Measurements from ENCODE around the gene TVP23A. TPM values are rescaled to one million over a fixed set of nuclear protein-coding genes. Genes with fewer than 3 reads are reported as not detected.

Gene TVP23A
- total and polyA plus RNA-seq, 10 donors = 0.29 to 2.2 (median 0.92) TPM; not detected in 1

DNA sequence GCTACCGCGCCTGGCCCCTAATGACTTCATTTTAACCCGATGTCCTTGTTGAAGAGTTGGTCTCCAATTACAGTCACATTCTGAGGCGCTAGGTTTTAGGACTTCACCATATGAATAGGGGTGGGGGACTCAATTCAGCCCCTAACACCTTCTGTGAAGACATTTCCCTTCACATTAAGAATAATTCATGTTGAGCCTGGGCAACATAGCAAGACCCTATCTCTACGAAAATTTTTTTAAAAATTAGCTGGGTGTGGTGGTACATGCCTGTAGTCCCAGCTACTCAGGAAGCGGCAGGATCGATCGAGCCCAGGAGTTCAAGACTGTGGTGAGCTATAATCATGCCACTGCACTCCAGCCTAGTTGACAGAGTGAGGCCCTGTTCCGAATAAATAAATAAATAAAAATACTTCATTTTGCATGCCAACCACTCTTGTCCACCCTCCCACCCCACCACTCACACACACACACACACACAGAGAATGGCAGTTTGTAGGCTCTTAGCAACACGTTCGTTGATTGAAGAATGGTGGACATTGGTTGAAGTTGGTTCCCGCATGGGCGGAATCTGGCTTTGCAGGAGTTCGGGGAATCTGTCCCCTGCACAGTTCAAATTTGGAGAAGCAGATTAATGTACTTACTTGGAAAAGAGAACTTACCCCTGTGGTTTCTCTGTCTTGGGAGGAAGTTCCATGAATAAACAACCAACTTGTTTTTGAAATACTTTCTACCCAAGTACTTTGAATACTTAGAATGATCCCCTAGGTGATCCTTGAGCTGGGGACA lies 27.8 kb upstream of the TVP23A start:
- WGBS, 5 donors = 71 to 85% (median 76%) methylated on average over 14 of the region's 14 CpGs
- Histone ChIP-seq H3K27ac (peak overlapping the region in 7 of 8 donors; percentile 45 to 84 (median 72)), H3K27me3 (replicated peaks in 1 of 7) (no peaks in the 10 kb centered on the region), H3K36me3 (no peaks in the 10 kb centered on the region), H3K4me1 (peaks cover 4 to 64% (median 32%) of the 10 kb centered on the region in 6 donors), H3K9me3 (no peaks in the 10 kb centered on the region), H3K4me3 (peak overlapping the region in 1 of 8 donors; percentile 31)
- intact Hi-C loops (cut with DNase I; ENCODE audit: low total_unique reads) = no loop called here
- TF ChIP-seq POLR2AphosphoS5 (IDR thresholded peaks at IDR 0.05) (no peak), CTCF (IDR thresholded peaks at IDR 0.05 in 8 of 11, conservative IDR thresholded peaks at IDR 0.05 in 3 of 11) (no peak), POLR2A (IDR thresholded peaks at IDR 0.05) (no peak)
- DNase-seq = no peak

GRCh38 chr16:10840703-10841102 lies 22.1 kb upstream of the TVP23A start:
- intact Hi-C loops (cut with DNase I; ENCODE audit: low total_unique reads) = no loop called here
- DNase-seq = peak; percentile 54
- Histone ChIP-seq H3K4me3 (no peak overlapping the region), H3K36me3 (no peaks in the 10 kb centered on the region), H3K9me3 (peaks cover 0 to 4% (median 0%) of the 10 kb centered on the region in 8 donors), H3K27me3 (replicated peaks in 1 of 7) (no peaks in the 10 kb centered on the region), H3K27ac (no peak overlapping the region), H3K4me1 (peaks cover 4 to 21% (median 15%) of the 10 kb centered on the region in 6 donors)
- WGBS, 5 donors = 89 to 92% (median 91%) methylated on average over 16 of the region's 16 CpGs
- TF ChIP-seq POLR2A (IDR thresholded peaks at IDR 0.05) = no peak
- no peak for TF ChIP-seq POLR2AphosphoS5 (IDR thresholded peaks at IDR 0.05)
- no peak for TF ChIP-seq CTCF (IDR thresholded peaks at IDR 0.05 in 8 of 11, conservative IDR thresholded peaks at IDR 0.05 in 3 of 11)

DNA sequence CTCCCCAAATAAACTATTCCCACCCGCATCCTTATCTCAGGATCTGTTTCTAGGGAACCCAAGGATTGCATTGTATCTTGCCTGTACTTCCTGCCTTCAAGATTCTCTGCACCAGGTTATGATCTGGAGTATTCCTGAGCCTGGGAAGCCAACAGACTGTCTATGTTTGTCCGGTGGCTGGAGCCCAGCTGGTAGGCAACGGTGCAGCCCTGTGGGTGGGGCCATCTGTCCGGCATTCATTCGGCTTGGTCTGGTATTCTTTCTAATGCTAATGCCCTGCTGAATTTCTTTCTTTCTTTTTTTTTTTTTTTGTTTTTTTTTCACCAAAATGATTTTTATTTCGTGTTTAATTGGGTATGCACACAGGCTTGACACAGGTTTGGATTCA lies 20.7 kb upstream of the TVP23A start:
- peak; percentile 22 for DNase-seq
- Histone ChIP-seq H3K27me3 (replicated peaks in 1 of 7) (no peaks in the 10 kb centered on the region), H3K4me1 (peaks cover 4 to 21% (median 15%) of the 10 kb centered on the region in 6 donors), H3K36me3 (no peaks in the 10 kb centered on the region), H3K9me3 (peaks cover 0 to 4% (median 0%) of the 10 kb centered on the region in 8 donors), H3K4me3 (no peak overlapping the region), H3K27ac (no peak overlapping the region)
- 73 to 90% (median 78%) methylated on average over 6 of the region's 6 CpGs for WGBS, 5 donors
- TF ChIP-seq POLR2AphosphoS5 (IDR thresholded peaks at IDR 0.05) = no peak
- TF ChIP-seq CTCF (IDR thresholded peaks at IDR 0.05 in 8 of 11, conservative IDR thresholded peaks at IDR 0.05 in 3 of 11) = no peak
- TF ChIP-seq POLR2A (IDR thresholded peaks at IDR 0.05) = no peak
- intact Hi-C loops (cut with DNase I; ENCODE audit: low total_unique reads) = no loop called here

DNA sequence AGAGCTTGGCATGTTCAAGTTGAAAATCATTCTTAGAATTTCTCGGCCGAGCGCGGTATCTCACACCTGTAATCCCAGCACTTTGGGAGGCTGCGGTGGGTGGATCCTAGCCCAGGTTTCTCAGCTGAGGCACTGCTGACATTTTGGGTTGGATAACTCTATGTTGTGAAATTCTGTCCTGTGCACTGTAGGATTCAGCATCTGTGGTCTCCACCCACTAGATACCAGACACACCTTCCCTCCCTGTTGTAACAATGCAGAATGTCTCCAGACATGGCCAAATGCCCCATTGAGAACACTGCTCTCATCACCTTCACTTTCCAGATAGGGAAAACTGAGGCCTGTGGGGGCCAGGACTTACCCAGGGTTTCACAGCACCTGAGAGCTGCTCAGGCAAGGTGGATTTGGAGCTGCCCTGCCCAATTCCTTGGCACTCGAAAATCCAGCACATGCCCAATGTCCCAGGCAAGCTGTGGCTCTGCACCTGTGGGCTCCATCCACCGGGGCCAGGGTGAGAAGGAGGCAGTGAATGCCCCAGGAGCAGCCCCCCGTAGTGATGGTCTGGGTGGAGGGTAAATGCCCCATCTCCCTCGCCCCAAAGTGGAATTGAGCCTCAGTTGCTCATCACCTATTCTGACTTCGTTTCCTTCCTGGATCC lies 20.2 kb upstream of the TVP23A start:
- peaks cover 4 to 16% (median 15%) of the 10 kb centered on the region in 6 donors for H3K4me1 ChIP-seq
- no peak overlapping the region for H3K4me3 ChIP-seq
- TF ChIP-seq POLR2A (IDR thresholded peaks at IDR 0.05) (no peak), POLR2AphosphoS5 (IDR thresholded peaks at IDR 0.05) (no peak), CTCF (IDR thresholded peaks at IDR 0.05 in 8 of 11, conservative IDR thresholded peaks at IDR 0.05 in 3 of 11) (no peak)
- H3K27me3 ChIP-seq (replicated peaks in 1 of 7) = no peaks in the 10 kb centered on the region
- H3K9me3 ChIP-seq = peaks cover 0 to 4% (median 0%) of the 10 kb centered on the region in 8 donors
- no peak overlapping the region for H3K27ac ChIP-seq
- WGBS, 5 donors = 89 to 95% (median 91%) methylated on average over 10 of the region's 10 CpGs
- DNase-seq = peak; percentile 55
- intact Hi-C loops (cut with DNase I; ENCODE audit: low total_unique reads) = no loop called here
- H3K36me3 ChIP-seq = no peaks in the 10 kb centered on the region

Measured in spleen (tissue), 11 donors.